ENCODE data around the gene RAB11A. TPM values are rescaled to one million over a fixed set of nuclear protein-coding genes. Genes with fewer than 3 reads are reported as not detected.

RAB11A gene
- total RNA-seq: 65.8 and 106 TPM in 2 replicates

GRCh38 chr15:65869126-65869953 lies at the start of gene RAB11A:
Gene RAB11A (plus strand): TSS chr15:65869491. CDS start chr15:65869586, 95 bp downstream.

Other genes starting within 250 kb of the RAB11A start
- 2.4 and 3.1 TPM in 2 replicates for gene SLC24A1, start 247.6 kb upstream of the RAB11A start, total RNA-seq
- 21.2 and 21.4 TPM in 2 replicates for gene DENND4A, start 77.2 kb upstream of the RAB11A start, total RNA-seq